ENCODE data around the gene UBL7. TPM values are rescaled to one million over a fixed set of nuclear protein-coding genes. Genes with fewer than 3 reads are reported as not detected.

UBL7 gene
- total and polyA plus RNA-seq, 8 donors = 2.0 to 131 (median 35.8) TPM

DNA sequence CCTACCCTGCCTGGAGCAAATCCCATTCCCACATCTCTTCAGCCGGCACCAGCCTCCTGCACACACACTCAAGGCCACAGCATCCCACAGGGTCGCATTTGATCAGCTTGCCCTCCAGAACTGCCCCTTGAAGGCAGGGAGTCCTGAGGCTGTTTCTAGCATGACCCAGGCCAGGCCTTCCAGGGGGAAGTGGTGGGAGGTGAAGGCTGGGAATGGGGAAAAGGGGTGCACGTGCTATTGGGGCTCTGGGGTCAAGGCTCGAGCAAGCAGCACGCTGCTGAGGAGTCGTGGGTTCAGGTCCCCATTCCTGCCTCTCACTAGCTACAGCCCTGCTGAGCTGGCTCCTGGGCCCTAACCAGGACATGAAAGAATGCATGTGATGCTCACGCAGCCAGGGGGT is 52.1 kb downstream of the UBL7 start:
- H3K4me3 ChIP-seq = no peak overlapping the region
- no peak for DNase-seq
- no peaks in the 10 kb centered on the region for H3K9me3 ChIP-seq
- H3K27me3 ChIP-seq = peaks cover 0 to 24% (median 0%) of the 10 kb centered on the region in 3 donors
- TF ChIP-seq, protein P1, sequence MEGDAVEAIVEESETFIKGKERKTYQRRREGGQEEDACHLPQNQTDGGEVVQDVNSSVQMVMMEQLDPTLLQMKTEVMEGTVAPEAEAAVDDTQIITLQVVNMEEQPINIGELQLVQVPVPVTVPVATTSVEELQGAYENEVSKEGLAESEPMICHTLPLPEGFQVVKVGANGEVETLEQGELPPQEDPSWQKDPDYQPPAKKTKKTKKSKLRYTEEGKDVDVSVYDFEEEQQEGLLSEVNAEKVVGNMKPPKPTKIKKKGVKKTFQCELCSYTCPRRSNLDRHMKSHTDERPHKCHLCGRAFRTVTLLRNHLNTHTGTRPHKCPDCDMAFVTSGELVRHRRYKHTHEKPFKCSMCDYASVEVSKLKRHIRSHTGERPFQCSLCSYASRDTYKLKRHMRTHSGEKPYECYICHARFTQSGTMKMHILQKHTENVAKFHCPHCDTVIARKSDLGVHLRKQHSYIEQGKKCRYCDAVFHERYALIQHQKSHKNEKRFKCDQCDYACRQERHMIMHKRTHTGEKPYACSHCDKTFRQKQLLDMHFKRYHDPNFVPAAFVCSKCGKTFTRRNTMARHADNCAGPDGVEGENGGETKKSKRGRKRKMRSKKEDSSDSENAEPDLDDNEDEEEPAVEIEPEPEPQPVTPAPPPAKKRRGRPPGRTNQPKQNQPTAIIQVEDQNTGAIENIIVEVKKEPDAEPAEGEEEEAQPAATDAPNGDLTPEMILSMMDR (IDR thresholded peaks at IDR 0.05) = no peak
- no peak for TF ChIP-seq POLR2A (IDR thresholded peaks at IDR 0.05)
- no peak for TF ChIP-seq POLR2AphosphoS5 (IDR thresholded peaks at IDR 0.05)
- no peak for TF ChIP-seq EP300 (IDR thresholded peaks at IDR 0.05)
- peaks cover 0 to 4% (median 0%) of the 10 kb centered on the region in 4 donors for H3K4me1 ChIP-seq
- intact Hi-C loops (cut with DNase I; ENCODE audit: low total_unique reads) = no loop called here
- WGBS, 5 donors = 77 to 89% (median 85%) methylated on average over 6 to 7 of the region's 7 CpGs
- no peak overlapping the region for H3K27ac ChIP-seq
- peaks cover 0 to 32% (median 14%) of the 10 kb centered on the region in 4 donors for H3K36me3 ChIP-seq

DNA sequence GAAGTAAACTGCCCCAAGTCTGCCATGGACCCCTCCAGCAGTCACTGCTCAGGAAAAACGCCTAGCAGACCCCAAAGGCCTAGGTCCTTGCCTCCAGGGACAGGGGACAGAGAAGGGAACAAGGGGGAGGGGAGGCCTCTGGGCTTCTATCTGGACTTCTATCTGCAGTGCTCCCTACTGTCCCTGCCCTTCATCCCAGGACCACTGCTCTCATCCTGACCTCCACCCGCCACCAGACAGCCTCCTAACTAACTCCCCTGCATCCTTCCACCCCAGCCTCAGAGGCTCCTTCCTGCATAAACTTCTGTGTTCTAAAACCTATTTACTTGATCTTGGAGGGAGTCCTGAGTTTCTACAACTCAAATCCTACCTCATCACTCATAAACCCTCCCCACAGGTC is 52.6 kb downstream of the UBL7 start:
- H3K27ac ChIP-seq = no peak overlapping the region
- 76 to 92% (median 84%) methylated on average over 2 of the region's 2 CpGs for WGBS, 5 donors
- TF ChIP-seq POLR2AphosphoS5 (IDR thresholded peaks at IDR 0.05) = no peak
- TF ChIP-seq, protein P1 (IDR thresholded peaks at IDR 0.05) = no peak
- no peak for TF ChIP-seq POLR2A (IDR thresholded peaks at IDR 0.05)
- no peak for TF ChIP-seq EP300 (IDR thresholded peaks at IDR 0.05)
- DNase-seq = no peak
- H3K4me3 ChIP-seq = no peak overlapping the region
- H3K27me3 ChIP-seq = peaks cover 0 to 28% (median 0%) of the 10 kb centered on the region in 3 donors
- H3K4me1 ChIP-seq = peaks cover 0 to 9% (median 1%) of the 10 kb centered on the region in 4 donors
- no peaks in the 10 kb centered on the region for H3K9me3 ChIP-seq
- H3K36me3 ChIP-seq = peaks cover 0 to 27% (median 13%) of the 10 kb centered on the region in 4 donors
- intact Hi-C loops (cut with DNase I; ENCODE audit: low total_unique reads) = no loop called here

DNA sequence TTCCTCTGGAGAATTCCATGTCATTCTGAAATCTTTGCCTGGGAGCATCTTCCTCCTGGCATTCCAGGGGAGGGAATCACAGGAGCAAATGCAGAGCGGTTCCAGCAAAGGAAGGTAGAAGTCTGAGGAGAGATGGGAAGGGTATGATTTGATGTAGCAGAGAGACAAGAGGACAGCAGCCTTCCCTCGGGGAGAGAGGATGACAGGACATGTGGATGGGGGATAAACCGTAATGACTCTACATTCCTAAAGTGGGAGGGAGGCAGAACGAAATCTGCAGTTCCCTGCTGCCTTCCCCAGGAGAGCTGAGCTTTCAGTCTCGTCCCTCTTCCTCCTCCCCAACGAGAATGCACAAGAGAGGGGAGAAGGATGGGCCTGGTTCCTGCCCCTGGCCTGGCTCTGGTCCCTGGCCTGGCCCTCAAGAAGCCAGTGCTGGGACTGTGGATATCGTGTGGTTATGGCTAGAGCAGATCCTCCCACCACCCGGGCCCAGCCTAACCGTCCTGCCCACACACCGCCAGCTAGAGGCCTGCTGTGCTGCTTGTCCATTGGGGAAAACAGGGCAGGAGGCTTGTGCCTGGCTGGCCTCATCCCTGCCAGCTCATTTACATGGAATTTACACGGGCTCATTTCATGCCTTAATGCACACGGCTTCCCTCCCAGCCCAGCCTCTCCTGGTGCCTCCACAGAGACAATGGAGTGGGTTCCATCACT is 53.8 kb downstream of the UBL7 start:
- Histone ChIP-seq H3K9me3 (no peaks in the 10 kb centered on the region), H3K4me3 (no peak overlapping the region), H3K4me1 (peaks cover 4 to 21% (median 7%) of the 10 kb centered on the region in 4 donors), H3K27me3 (peaks cover 0 to 31% (median 0%) of the 10 kb centered on the region in 3 donors), H3K27ac (no peak overlapping the region), H3K36me3 (peaks cover 0 to 24% (median 12%) of the 10 kb centered on the region in 4 donors)
- intact Hi-C loops (cut with DNase I; ENCODE audit: low total_unique reads) = no loop called here
- WGBS, 5 donors = 39 to 53% (median 47%) methylated on average over 11 to 12 of the region's 12 CpGs
- DNase-seq = no peak
- TF ChIP-seq POLR2A (IDR thresholded peaks at IDR 0.05) (no peak), POLR2AphosphoS5 (IDR thresholded peaks at IDR 0.05) (no peak), EP300 (IDR thresholded peaks at IDR 0.05) (no peak)
- TF ChIP-seq, protein P1 (IDR thresholded peaks at IDR 0.05) = no peak

DNA sequence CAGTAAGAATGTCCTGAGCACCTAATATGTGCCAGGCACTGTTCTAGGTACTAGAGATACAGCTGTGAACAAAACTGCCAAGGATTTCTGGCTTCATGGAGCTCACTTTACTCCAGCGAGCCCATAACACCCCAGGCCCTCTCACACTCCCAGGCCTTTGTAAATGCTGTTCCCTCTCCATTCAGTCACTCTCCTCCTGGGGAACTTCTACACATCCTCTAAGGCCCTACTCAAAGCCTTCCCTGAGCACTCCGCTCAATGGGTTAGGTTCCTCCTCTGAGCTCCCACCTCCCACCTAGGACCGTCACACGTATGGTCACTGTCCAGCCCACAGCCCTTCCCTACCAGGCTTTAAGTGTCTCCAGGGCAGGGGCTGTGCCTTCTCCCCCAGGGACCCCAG is 54.4 kb downstream of the UBL7 start:
- no peak for TF ChIP-seq POLR2A (IDR thresholded peaks at IDR 0.05)
- Histone ChIP-seq H3K27me3 (peaks cover 0 to 38% (median 0%) of the 10 kb centered on the region in 3 donors), H3K27ac (no peak overlapping the region), H3K9me3 (no peaks in the 10 kb centered on the region), H3K36me3 (peaks cover 0 to 18% (median 11%) of the 10 kb centered on the region in 4 donors), H3K4me3 (no peak overlapping the region), H3K4me1 (peaks cover 4 to 26% (median 7%) of the 10 kb centered on the region in 4 donors)
- 82 to 93% (median 89%) methylated on average over 4 of the region's 4 CpGs for WGBS, 5 donors
- no peak for DNase-seq
- intact Hi-C loops (cut with DNase I; ENCODE audit: low total_unique reads) = no loop called here

DNA sequence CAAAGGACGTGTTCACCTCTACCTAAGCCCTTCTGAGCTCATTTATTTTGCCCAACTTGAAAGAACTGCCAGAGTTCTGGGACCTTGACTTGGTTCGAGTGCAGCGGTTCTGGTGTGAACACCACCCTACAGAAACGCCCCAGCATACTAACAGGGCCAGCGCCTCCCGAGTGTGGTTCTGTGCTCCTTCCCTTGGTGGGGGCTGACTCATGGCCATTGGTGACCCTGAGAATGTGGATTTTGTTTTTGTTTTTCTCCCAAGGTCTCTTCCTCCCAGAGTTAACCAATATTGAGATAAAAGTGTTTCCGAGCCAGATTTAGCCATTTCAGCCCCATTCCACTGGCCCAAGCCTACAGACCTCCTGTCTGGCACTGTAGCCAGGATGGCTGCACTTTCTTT is 55.1 kb downstream of the UBL7 start:
- no peak for DNase-seq

More for the DNA sequence above, 55.1 kb downstream of the UBL7 start:
- TF ChIP-seq POLR2AphosphoS5 (IDR thresholded peaks at IDR 0.05) (no peak), POLR2A (IDR thresholded peaks at IDR 0.05) (no peak)
- Histone ChIP-seq H3K27me3 (peaks cover 0 to 44% (median 0%) of the 10 kb centered on the region in 3 donors), H3K4me3 (no peak overlapping the region), H3K9me3 (no peaks in the 10 kb centered on the region), H3K36me3 (peaks cover 0 to 11% (median 4%) of the 10 kb centered on the region in 4 donors), H3K27ac (no peak overlapping the region), H3K4me1 (peaks cover 4 to 32% (median 10%) of the 10 kb centered on the region in 4 donors)
- intact Hi-C loops (cut with DNase I; ENCODE audit: low total_unique reads) = no loop called here
- WGBS, 5 donors = 85 to 94% (median 88%) methylated on average over 7 of the region's 7 CpGs
